ENCODE measurements around the gene IFT172. TPM values are rescaled to one million over a fixed set of nuclear protein-coding genes. Genes with fewer than 3 reads are reported as not detected.
"Not testable (repeated sequence)": the region's sequence is repeated elsewhere in the genome, so short reads cannot be mapped to it uniquely, and the experiment has no call there.

Gene IFT172
- total RNA-seq, 1 experiment from 2014 or later: 21.9 TPM

GRCh38 chr2:27428213-27428977 lies 61.1 kb downstream of the IFT172 start, which contains the start of gene NRBP1:
Gene NRBP1 (plus strand): TSS chr2:27428631. CDS start chr2:27433274, 4,643 bp downstream.
- CTCF ChIA-PET: interaction anchor here (0.6 to 3.7 kb wide), 8 partner anchors 12 to 462 kb away, joined by 3 to 36 read pairs (median 4); partner anchors contain the start of genes PPM1G and RBKS
- H3K9me3 Mint-ChIP-seq (ENCODE audit: unreplicated experiment): no peaks in the 10 kb centered on the region

GRCh38 chr2:27427863-27428212 lies 61.7 kb downstream of the IFT172 start:
- H3K9me3 Mint-ChIP-seq (ENCODE audit: unreplicated experiment): no peaks in the 10 kb centered on the region
- peak overlapping the region; percentile 89 for H3K4me3 Mint-ChIP-seq (ENCODE audit: unreplicated experiment)
- H3K4me3 ChIP-seq (ENCODE audit: low read depth, low read length): peak overlapping the region; percentile 87
- ChIA-PET POLR2A (interaction anchor here (1.2 to 3.4 kb wide), 3 partner anchors 19 to 71 kb away, joined by 4 to 63 read pairs (median 7); partner anchors contain the start of genes GTF3C2 and PPM1G), CTCF (interaction anchor here (1.7 to 3.7 kb wide), 2 partner anchors 19 to 256 kb away, joined by 5 to 36 read pairs; partner anchors contain the start of gene PPM1G)
- peaks cover 2% of the 10 kb centered on the region; the same call in 1 of the 2 replicates for H3K36me3 ChIP-seq (ENCODE audit: control insufficient read depth, insufficient read depth, low read length)
- H3K36me3 Mint-ChIP-seq (ENCODE audit: insufficient read depth, unreplicated experiment): peaks cover 26% of the 10 kb centered on the region
- DNase-seq: no peak
- no peak for TF ChIP-seq CTCF (IDR thresholded peaks at IDR 0.05; ENCODE audit: insufficient read depth in 1 of 2, low read depth in 1 of 2, low read length in 1 of 2, severe bottlenecking in 1 of 2, unreplicated experiment in 1 of 2)
- BruUV-seq (replicated peaks): TSS peak; percentile 93
- H3K27me3 Mint-ChIP-seq (ENCODE audit: insufficient read depth, unreplicated experiment): no peaks in the 10 kb centered on the region
- H3K27me3 ChIP-seq (replicated peaks; ENCODE audit: control insufficient read depth, insufficient read depth, low read length): no peaks in the 10 kb centered on the region
- peaks cover 19% of the 10 kb centered on the region for H3K4me1 ChIP-seq
- intact Hi-C loops (cut with micrococcal nuclease; ENCODE audit: unreplicated experiment): loop anchor here (1.0 to 2.0 kb wide), 2 partner anchors 19 to 57 kb away; partner anchors contain the start of genes EIF2B4, PPM1G and SNX17
- no peaks in the 10 kb centered on the region for H3K9me3 ChIP-seq
- peak overlapping the region; percentile 94 for H3K27ac Mint-ChIP-seq (ENCODE audit: unreplicated experiment)
- H3K4me1 Mint-ChIP-seq (ENCODE audit: low read depth, unreplicated experiment): peaks cover 6% of the 10 kb centered on the region

More at GRCh38 chr2:27428213-27428977, 61.1 kb downstream of the IFT172 start, which contains the start of gene NRBP1:
- Mint-ChIP-seq H3K27ac (ENCODE audit: unreplicated experiment) (peak within 1 kb of the TSS; percentile 94), H3K36me3 (ENCODE audit: insufficient read depth, unreplicated experiment) (peaks cover 31% of the 10 kb centered on the region), H3K27me3 (ENCODE audit: insufficient read depth, unreplicated experiment) (no peaks in the 10 kb centered on the region), H3K4me1 (ENCODE audit: low read depth, unreplicated experiment) (peaks cover 6% of the 10 kb centered on the region), H3K4me3 (ENCODE audit: unreplicated experiment) (peak within 1 kb of the TSS; percentile 89)
- peak; percentile 96 to 98 for DNase-seq
- Histone ChIP-seq H3K9me3 (no peaks in the 10 kb centered on the region), H3K4me1 (peaks cover 19% of the 10 kb centered on the region), H3K27me3 (replicated peaks; ENCODE audit: control insufficient read depth, insufficient read depth, low read length) (no peaks in the 10 kb centered on the region), H3K4me3 (ENCODE audit: low read depth, low read length) (peak within 1 kb of the TSS; percentile 92), H3K36me3 (ENCODE audit: control insufficient read depth, insufficient read depth, low read length) (peaks cover 2% of the 10 kb centered on the region; the same call in 1 of the 2 replicates)
- POLR2A ChIA-PET: interaction anchor here (1.0 to 3.4 kb wide), 5 partner anchors 19 to 74 kb away, joined by 3 to 63 read pairs (median 4); partner anchors contain the start of genes GTF3C2 and PPM1G
- intact Hi-C loops (cut with micrococcal nuclease; ENCODE audit: unreplicated experiment): loop anchor here (1.0 to 2.0 kb wide), 2 partner anchors 19 to 58 kb away; partner anchors contain the start of genes EIF2B4, PPM1G and SNX17
- TF ChIP-seq CTCF (IDR thresholded peaks at IDR 0.05; ENCODE audit: insufficient read depth in 1 of 2, low read depth in 1 of 2, low read length in 1 of 2, severe bottlenecking in 1 of 2, unreplicated experiment in 1 of 2): peak in 1 of 2 experiments; percentile 0
- BruUV-seq (replicated peaks): no TSS peak

GRCh38 chr2:27425039-27425438 lies 64.5 kb downstream of the IFT172 start:
- peaks cover 22% of the 10 kb centered on the region for H3K36me3 Mint-ChIP-seq (ENCODE audit: insufficient read depth, unreplicated experiment)
- H3K27me3 ChIP-seq (replicated peaks; ENCODE audit: control insufficient read depth, insufficient read depth, low read length); CTCF ChIA-PET; H3K27me3 Mint-ChIP-seq (ENCODE audit: insufficient read depth, unreplicated experiment); H3K4me1 Mint-ChIP-seq (ENCODE audit: low read depth, unreplicated experiment); H3K36me3 ChIP-seq (ENCODE audit: control insufficient read depth, insufficient read depth, low read length); H3K27ac Mint-ChIP-seq (ENCODE audit: unreplicated experiment); H3K4me3 Mint-ChIP-seq (ENCODE audit: unreplicated experiment); H3K4me3 ChIP-seq (ENCODE audit: low read depth, low read length); BruUV-seq (replicated peaks); DNase-seq; POLR2A ChIA-PET; H3K9me3 ChIP-seq; intact Hi-C loops (cut with micrococcal nuclease; ENCODE audit: unreplicated experiment); H3K9me3 Mint-ChIP-seq (ENCODE audit: unreplicated experiment): not testable (repeated sequence)
- H3K4me1 ChIP-seq: peaks cover 26% of the 10 kb centered on the region
